ENCODE data around the gene PDIA4. TPM values are rescaled to one million over a fixed set of nuclear protein-coding genes. Genes with fewer than 3 reads are reported as not detected.

PDIA4 gene
- total RNA-seq, 3 donors from 2014 or later (not counting 1 experiment from before 2014, with no cell fraction given): 54.0 to 82.0 (median 62.7) TPM

GRCh38 chr7:148987751-148988512 is 40.4 kb downstream of the PDIA4 start:
- H3K9me3 Mint-ChIP-seq: no peaks in the 10 kb centered on the region
- DNase-seq (no peak), ATAC-seq (peak in 1 of 3 donors; percentile 16)
- peak overlapping the region; percentile 68 for H3K4me3 ChIP-seq (ENCODE audit: low read length)
- no peaks in the 10 kb centered on the region for H3K27me3 Mint-ChIP-seq (ENCODE audit: low read depth in 2 of 2)
- H3K36me3 Mint-ChIP-seq: no peaks in the 10 kb centered on the region
- 6% methylated on average over 9 of the region's 9 CpGs for WGBS (ENCODE audit: insufficient coverage)
- no peaks in the 10 kb centered on the region for H3K36me3 ChIP-seq (ENCODE audit: control insufficient read depth, insufficient read depth, low read length)
- H3K9me3 ChIP-seq (ENCODE audit: control insufficient read depth, insufficient read depth, low read length): no peaks in the 10 kb centered on the region
- H3K4me3 Mint-ChIP-seq: peak overlapping the region; percentile 99
- H3K4me1 Mint-ChIP-seq: peaks cover 42 to 52% of the 10 kb centered on the region in 2 donors
- intact Hi-C loops (cut with micrococcal nuclease): loop anchor here (1.0 to 5.0 kb wide), 3 partner anchors 41 to 102 kb away; partner anchors contain the start of genes PDIA4 and ZNF786
- no peak for TF ChIP-seq CTCF (IDR thresholded peaks at IDR 0.05)
- no peaks in the 10 kb centered on the region for H3K27me3 ChIP-seq (ENCODE audit: control insufficient read depth, insufficient read depth, low read length)
- H3K27ac Mint-ChIP-seq: peak overlapping the region; percentile 92 to 96
- H3K27ac ChIP-seq (ENCODE audit: low read length): peak overlapping the region; percentile 88
- H3K4me1 ChIP-seq (ENCODE audit: control insufficient read depth, insufficient read depth, low read length): peaks cover 29% of the 10 kb centered on the region

- ATAC-seq: peak; percentile 85 to 92 (median 87)
- peak overlapping the region; percentile 99 for H3K4me3 Mint-ChIP-seq
- no peak for TF ChIP-seq CTCF (IDR thresholded peaks at IDR 0.05)
- no peaks in the 10 kb centered on the region for H3K27me3 ChIP-seq (ENCODE audit: control insufficient read depth, insufficient read depth, low read length)
- H3K27ac ChIP-seq (ENCODE audit: low read length): peak overlapping the region; percentile 88
- H3K9me3 Mint-ChIP-seq: no peaks in the 10 kb centered on the region
- peaks cover 35% of the 10 kb centered on the region for H3K4me1 ChIP-seq (ENCODE audit: control insufficient read depth, insufficient read depth, low read length)
- H3K27ac Mint-ChIP-seq: peak overlapping the region; percentile 92 to 96
- H3K9me3 ChIP-seq (ENCODE audit: control insufficient read depth, insufficient read depth, low read length): no peaks in the 10 kb centered on the region
- H3K4me3 ChIP-seq (ENCODE audit: low read length): peak overlapping the region; percentile 68
- WGBS (ENCODE audit: insufficient coverage): 0% methylated on average over 14 of the region's 17 CpGs
- H3K4me1 Mint-ChIP-seq: peaks cover 45 to 55% of the 10 kb centered on the region in 2 donors
- peak; percentile 72 to 94 for DNase-seq
- intact Hi-C loops (cut with micrococcal nuclease): loop anchor here (1.0 to 5.0 kb wide), 3 partner anchors 42 to 103 kb away; partner anchors contain the start of genes PDIA4 and ZNF786
- H3K36me3 ChIP-seq (ENCODE audit: control insufficient read depth, insufficient read depth, low read length): no peaks in the 10 kb centered on the region
- H3K27me3 Mint-ChIP-seq (ENCODE audit: low read depth in 2 of 2): no peaks in the 10 kb centered on the region
- H3K36me3 Mint-ChIP-seq: no peaks in the 10 kb centered on the region
These were observed 41.1 kb downstream of the PDIA4 start for GRCh38 chr7:148987010-148987750.

GRCh38 chr7:148986742-148987009 is 41.6 kb downstream of the PDIA4 start:
- no peaks in the 10 kb centered on the region for H3K9me3 Mint-ChIP-seq
- H3K4me3 Mint-ChIP-seq: peak overlapping the region; percentile 99
- H3K4me1 Mint-ChIP-seq: peaks cover 45 to 55% of the 10 kb centered on the region in 2 donors
- DNase-seq: peak in 1 of 2 donors; percentile 49
- no peak overlapping the region for H3K4me3 ChIP-seq (ENCODE audit: low read length)
- intact Hi-C loops (cut with micrococcal nuclease): loop anchor here (1.0 to 5.0 kb wide), 3 partner anchors 42 to 104 kb away; partner anchors contain the start of genes PDIA4 and ZNF786
- H3K4me1 ChIP-seq (ENCODE audit: control insufficient read depth, insufficient read depth, low read length): peaks cover 35% of the 10 kb centered on the region
- H3K9me3 ChIP-seq (ENCODE audit: control insufficient read depth, insufficient read depth, low read length): no peaks in the 10 kb centered on the region
- H3K27me3 Mint-ChIP-seq (ENCODE audit: low read depth in 2 of 2): no peaks in the 10 kb centered on the region
- H3K27ac ChIP-seq (ENCODE audit: low read length): peak overlapping the region; percentile 88
- TF ChIP-seq CTCF (IDR thresholded peaks at IDR 0.05): no peak
- H3K27me3 ChIP-seq (ENCODE audit: control insufficient read depth, insufficient read depth, low read length): no peaks in the 10 kb centered on the region
- WGBS (ENCODE audit: insufficient coverage): no CpG with 5 or more reads among the region's 1 CpG
- H3K27ac Mint-ChIP-seq: peak overlapping the region; percentile 92 to 96
- H3K36me3 ChIP-seq (ENCODE audit: control insufficient read depth, insufficient read depth, low read length): no peaks in the 10 kb centered on the region
- H3K36me3 Mint-ChIP-seq: no peaks in the 10 kb centered on the region
- no peak for ATAC-seq

All from natural killer cell (primary cell).